ENCODE measurements around the gene C5orf63. TPM values are rescaled to one million over a fixed set of nuclear protein-coding genes. Genes with fewer than 3 reads are reported as not detected.

C5orf63 gene
- total and polyA plus RNA-seq, 4 donors, result 2.1 to 6.4 (median 3.8) TPM

DNA sequence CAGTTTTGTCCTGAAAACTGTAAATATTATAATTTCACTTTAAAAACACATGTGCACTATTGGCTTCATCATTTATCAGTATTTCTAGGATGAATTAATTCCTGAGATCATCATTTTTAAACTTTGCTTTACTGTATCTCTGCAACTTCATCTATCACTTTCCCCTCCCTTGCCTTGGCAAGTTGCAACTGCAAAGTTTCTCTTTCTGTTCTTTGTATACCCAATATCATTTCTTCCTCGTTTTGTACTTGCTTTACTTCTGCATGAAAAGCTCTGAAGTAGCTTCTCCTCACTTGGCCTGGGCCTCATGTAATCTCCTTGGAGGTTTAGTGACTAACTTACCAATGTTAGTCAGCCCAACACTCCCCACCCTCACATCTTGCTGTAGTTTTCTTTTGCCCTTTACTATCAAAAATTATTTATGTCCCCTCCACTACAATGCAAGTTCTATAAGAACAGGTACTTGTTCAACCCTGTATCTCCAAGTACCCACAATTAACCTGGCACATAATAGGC is 12.8 kb downstream of the C5orf63 start:
- TF ChIP-seq TAF1 (conservative IDR thresholded peaks at IDR 0.05) (no peak), FOXA1 (IDR thresholded peaks at IDR 0.05) (no peak), EGR1 (IDR thresholded peaks at IDR 0.05; ENCODE audit: low read depth in 2 of 2) (no peak), NR2F2 (IDR thresholded peaks at IDR 0.05) (no peak), HNF4G (IDR thresholded peaks at IDR 0.05) (no peak), REST (IDR thresholded peaks at IDR 0.05) (no peak), ZBTB33 (IDR thresholded peaks at IDR 0.05) (no peak), FOXA2 (IDR thresholded peaks at IDR 0.05) (no peak), HNF4A (conservative IDR thresholded peaks at IDR 0.05) (no peak), JUND (IDR thresholded peaks at IDR 0.05) (no peak), CTCF (IDR thresholded peaks at IDR 0.05; ENCODE audit: low read depth, low read length, missing input control) (no peak), RAD21 (IDR thresholded peaks at IDR 0.05) (no peak), GABPA (IDR thresholded peaks at IDR 0.05 in 1 of 2, conservative IDR thresholded peaks at IDR 0.05 in 1 of 2) (no peak), RXRA (IDR thresholded peaks at IDR 0.05) (no peak), YY1 (IDR thresholded peaks at IDR 0.05) (no peak), SP1 (IDR thresholded peaks at IDR 0.05) (no peak)
- TF ChIP-seq, protein P1, sequence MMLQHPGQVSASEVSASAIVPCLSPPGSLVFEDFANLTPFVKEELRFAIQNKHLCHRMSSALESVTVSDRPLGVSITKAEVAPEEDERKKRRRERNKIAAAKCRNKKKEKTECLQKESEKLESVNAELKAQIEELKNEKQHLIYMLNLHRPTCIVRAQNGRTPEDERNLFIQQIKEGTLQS (IDR thresholded peaks at IDR 0.05), result no peak
- TF ChIP-seq, protein P2, sequence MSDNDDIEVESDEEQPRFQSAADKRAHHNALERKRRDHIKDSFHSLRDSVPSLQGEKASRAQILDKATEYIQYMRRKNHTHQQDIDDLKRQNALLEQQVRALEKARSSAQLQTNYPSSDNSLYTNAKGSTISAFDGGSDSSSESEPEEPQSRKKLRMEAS (IDR thresholded peaks at IDR 0.05), result no peak
- WGBS, result 79% methylated on average over 1 of the region's 1 CpG
- H3K27me3 ChIP-seq (ENCODE audit: control insufficient read depth in 4 of 4, insufficient read depth in 4 of 4, low read length in 3 of 4), result no peaks in the 10 kb centered on the region
- no peak overlapping the region for H3K4me3 ChIP-seq (ENCODE audit: low read depth in 1 of 3, low read length in 3 of 3)
- no peaks in the 10 kb centered on the region for H3K9me3 ChIP-seq (ENCODE audit: control insufficient read depth in 4 of 4, low read length in 3 of 4)
- no peak overlapping the region for H3K27ac ChIP-seq (ENCODE audit: low read depth in 1 of 2, low read length in 2 of 2)
- no peak overlapping the region for H3K9ac ChIP-seq (ENCODE audit: low read depth in 1 of 2, low read length in 2 of 2)
- no peak for DNase-seq (ENCODE audit: low spot score)
- no peaks in the 10 kb centered on the region for H3K4me1 ChIP-seq (ENCODE audit: control insufficient read depth in 4 of 4, insufficient read depth in 4 of 4, low read length in 3 of 4)
- peaks cover 0 to 3% (median 0%) of the 10 kb centered on the region in 4 donors for H3K36me3 ChIP-seq (ENCODE audit: control insufficient read depth in 4 of 4, insufficient read depth in 3 of 4, low read depth in 1 of 4, low read length in 3 of 4)

All from liver (tissue), 9 donors.